Anterior cingulate cortex (tissue), 58 donors: ENCODE results near the gene TNS1.

ENCODE experiments used
- DNase-seq, 58 donors: peaks; one replicate each; lab custom pipeline; 2025; lab: John Stamatoyannopoulos, UW

The TNS1 gene

DNA sequence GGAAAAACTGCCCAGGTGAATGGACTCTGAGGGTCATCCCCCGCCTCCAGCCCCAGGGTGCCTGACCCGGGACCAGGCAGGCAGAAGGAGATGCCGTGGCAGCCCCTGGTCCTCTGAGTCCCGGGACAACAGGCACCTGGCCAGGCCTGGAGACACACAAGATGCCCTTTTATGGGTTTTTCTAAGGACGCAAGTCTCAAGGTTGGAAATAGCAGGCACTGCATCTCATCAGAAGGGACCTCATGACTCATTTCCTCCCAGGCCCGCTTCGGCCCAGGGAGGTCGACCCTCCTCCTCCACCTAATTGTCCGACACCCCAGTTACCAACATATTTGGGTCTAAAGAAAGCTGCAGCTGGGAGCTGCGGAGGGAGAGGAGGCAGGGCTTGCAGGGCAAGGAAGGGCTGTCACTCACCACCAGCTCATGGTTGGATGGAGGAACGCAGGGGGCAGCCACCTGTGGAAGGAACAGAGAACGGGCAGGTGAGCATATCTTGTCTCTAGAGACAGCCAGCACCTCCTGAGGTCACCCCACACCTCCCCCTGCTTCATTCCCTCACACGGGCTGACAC lies 82.9 kb downstream of the TNS1 start:
- no peak for DNase-seq

DNA sequence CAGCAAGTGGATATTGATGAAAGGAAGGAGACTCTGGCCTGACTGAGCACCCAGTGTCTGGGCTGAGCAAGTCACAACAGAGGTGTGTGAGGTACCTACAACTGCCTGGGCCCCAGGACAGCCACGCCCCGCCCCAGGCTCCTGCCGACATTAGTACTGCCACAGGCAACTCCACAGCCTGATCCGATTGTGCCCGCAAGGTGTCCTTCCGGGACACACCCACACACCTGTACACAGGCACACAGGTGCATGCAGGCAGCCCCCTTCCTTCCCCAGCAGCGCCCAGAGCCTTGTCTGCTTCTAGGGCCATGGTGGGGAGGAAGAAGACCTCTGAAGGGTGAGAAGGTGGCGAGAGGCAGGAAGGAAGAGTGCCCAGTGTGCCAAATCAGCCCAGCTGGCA lies 83.6 kb downstream of the TNS1 start:
- DNase-seq, result no peak

DNA sequence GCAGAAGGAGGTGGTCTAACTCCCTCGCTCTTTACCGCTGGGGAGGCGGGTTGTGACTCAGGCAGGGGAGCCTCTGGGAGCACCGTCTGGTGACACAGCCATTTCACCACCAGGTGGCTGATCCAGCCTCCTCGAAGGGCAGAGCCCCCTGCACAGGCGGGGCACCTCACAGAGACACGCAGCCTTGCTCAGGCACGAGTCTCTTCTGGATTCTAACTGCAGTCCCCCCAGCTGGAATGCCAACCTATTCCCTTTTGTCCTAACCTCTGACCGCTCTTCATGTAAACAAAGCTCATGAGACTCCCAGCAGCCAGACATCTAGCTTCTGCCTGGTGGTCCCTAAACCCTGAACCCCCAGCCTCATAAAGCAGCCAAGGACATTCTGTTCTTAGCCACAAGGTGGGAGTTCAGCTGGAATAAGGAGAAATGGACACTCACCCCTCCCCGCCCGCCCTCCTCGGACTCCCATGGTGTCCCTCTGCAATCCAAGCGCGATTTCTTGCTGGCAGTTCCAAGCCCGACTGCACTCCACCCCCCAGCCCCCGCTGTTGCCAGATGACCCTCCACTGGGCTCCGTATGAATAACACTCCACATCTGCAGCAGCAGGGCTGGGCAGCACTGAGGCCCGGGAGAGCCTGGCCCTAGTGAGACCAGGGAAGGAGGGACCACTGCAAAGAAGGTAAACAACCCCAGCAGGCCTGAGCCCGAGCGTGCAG lies 84.3 kb downstream of the TNS1 start:
- peak in 11 of 58 donors; percentile 11 to 68 (median 22) for DNase-seq

DNA sequence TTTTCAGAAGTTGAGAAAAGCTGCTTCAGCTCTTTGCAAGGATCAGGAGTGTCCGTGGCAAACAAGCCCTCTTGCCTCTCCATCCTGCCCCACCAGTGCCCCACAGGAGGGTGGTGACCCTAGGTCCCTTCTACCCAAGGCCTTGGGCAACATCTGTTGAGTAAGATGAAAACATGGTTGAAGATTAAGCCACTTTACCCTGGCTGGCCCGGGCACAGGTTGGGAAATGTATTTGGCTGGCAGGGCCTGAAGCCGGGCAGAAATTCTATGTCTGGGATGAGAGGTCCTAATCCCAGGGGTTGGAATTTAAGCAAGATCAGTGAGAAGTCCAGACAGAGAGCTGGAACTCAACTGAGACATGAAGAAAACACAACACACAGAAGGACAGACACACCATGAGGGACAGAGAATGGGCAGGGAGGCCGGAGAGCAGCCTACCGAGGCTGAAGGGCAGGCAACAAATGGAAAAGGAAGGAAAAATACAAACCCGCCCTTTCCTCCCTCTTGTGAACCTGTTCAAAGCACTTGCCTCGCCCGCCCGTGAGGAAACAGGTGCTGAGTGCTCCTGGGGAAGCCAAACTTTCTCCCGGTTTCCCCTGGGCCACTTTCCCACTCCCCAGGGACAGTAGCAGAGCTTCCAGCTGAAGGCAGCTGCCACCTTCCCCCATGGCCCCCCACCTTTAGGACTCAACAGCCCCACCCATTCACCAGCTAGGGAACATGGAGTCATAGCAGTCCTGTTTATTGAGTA lies 86.1 kb downstream of the TNS1 start:
- no peak for DNase-seq

DNA sequence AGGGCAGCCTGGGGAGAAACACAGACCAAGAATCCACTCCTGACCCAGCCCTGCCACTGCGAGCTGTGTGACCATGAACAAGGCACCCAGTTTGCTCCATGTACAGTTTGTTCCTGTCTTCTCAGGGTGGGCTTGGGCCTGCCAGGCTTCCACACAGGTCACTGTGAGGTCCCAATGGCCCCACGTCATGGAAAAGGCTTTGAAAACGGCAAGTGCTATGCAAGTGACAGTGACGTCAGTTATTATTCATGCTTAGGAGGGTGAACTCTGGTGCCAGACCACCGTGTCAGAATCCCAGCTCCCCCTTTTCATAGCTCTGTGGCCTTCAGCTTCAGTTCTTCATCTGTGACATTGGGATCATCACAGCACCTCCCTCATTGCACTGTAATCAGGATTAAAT lies 87.1 kb downstream of the TNS1 start:
- no peak for DNase-seq

DNA sequence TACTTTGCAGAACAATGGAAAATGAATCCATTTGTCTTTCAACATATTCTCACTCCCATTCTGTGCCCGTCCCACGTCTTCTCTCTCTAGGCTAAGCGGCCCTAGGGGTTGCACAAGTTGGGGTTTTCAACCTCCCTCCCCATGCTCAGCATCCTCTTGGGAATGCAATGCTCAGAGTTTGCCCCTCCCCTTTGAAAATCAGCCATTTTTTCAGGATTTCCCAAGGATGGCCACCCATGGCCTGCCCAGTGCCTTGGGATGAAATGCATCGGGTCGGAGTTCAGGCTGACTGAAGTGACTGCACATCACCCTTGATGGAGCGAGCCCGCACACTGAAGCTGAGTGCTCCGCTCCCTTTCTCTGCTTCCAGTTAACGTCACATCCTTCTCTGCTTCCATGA lies 87.9 kb downstream of the TNS1 start:
- no peak for DNase-seq

DNA sequence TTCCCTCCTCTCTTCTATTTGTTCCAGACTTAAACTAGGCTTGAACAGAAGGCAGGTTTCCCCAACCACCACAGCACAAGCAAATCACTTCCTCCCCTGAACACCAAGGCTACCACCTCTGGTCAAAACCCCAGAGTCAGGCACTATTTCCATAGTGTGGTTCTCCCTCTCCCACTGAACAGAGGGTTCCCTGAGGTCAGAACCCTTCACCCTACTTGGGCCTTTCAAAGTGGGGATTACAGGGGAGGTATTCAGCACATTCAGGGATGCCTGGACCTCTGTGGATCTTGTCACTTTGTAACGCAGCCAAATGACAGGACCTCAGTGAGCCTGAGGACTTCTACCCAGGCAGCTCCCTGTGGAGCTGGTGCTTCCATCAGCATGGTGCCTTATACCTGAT lies 88.7 kb downstream of the TNS1 start:
- DNase-seq, result no peak

DNA sequence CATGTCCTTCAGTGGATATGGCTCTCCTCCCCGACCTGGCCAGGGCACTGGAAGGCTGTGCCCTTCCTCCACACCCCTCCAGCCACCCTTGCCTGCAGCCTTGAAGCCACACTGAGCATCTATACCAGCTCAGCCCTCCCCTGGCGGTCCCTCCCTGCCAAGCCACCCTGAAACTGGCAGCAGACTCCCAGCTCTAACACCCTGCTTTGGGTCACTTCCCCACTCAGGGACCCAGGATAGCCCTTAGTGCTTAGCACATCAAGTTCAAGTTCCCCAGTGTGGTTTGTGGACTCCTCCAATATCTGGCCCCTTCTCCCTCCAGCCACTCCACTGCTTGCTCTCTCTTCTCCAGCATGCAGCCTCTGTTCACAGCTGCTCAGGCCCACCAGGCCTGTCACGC lies 89.4 kb downstream of the TNS1 start:
- no peak for DNase-seq

DNA sequence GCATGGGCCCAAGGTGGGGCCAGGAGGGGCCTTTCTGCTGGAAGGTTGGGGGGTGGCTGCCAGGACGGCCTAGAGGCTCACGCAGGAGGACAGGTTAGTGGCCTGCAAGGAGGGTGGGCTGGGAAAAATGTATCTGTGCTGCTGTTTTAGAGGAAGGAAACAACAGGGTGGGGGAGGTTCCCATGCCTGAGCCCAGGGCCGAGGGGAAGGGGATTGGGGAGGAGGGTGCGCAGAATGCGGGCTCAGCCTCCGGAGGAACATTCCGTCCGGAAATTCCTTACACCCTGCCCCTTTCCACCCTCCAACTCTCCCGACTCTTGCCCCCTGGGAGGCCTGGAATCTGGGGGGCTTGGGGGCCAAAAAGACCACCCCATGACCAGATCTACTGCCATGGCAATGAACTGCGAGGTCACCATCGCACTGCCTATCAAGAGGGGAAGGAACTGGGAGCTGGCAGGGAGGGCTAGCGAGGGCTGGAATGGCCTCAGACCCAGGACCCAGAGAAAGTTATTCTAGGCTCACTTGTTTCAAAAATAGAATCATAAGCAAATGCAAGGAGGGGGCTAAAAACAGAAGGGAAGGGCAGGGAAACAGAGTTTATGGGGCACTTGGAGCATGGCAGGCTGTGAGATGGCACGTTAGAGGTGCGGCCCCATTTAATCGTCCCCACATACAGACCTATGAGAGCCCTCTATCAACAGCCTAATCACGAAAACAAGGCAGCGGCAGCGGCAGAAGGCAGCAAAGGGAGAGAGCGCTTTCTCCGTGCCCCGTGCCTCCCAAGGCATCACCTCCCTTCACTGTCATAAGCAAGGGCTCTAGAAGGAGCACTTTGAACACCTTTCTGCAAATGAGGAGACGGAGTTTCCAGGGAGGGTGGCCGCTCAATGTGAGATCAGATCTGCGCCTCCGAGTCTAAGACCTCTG lies 90.4 kb downstream of the TNS1 start:
- no peak for DNase-seq

DNA sequence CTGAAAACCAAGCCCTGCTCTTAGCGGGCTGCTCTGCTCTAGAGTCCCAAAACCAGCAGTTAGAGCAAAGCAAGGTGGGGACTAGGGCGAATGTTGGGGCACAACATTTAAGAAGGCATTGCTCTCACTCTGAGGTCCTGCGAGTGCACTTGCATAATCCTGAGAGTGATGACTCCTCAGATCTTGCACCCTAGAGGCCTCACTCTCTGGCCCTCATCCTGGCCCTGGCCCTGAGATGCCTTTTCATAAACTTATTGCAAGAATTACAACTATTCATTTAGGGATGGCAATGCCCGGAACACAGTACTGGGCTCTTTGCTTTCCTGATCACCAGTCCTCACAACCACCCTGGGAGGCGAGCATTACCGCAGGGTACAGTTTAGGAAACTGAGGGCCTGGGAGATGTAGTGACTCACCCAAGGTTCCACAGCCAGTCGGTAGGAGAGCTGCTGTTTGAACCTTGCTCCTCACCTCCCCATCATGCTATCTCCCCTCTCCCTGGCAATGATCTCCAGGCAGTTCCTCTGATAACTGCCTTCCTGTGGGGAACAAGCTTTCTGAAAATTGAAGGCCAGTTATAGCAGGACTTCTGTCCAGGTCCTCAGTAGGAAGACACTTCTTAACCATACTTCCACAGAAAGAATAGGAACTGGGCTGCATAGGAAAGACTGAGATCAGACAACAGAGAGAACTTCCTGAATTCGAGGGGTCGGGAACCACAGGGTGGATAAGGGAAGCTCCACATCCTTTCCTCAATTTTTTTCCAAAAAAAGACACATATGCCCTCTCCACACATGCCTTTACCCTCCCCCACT lies 91.3 kb downstream of the TNS1 start:
- DNase-seq, result no peak

DNA sequence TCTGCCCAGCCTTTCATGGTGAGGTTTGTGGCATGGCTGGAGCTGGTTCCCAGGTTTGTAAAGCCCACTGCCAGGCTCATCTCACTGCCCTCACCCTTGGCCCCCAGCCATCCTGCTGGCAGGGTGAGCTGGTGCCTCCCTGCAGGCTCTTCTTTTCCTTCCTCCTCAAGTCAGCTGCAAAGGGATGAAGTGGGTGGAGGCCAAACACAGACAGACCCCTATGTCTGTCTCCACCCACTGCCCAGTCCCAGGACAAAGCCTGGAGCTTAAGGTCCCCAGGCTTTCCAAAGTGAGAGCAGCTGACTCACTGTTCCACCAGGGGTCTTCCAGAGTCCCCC lies 92.0 kb downstream of the TNS1 start:
- no peak for DNase-seq

DNA sequence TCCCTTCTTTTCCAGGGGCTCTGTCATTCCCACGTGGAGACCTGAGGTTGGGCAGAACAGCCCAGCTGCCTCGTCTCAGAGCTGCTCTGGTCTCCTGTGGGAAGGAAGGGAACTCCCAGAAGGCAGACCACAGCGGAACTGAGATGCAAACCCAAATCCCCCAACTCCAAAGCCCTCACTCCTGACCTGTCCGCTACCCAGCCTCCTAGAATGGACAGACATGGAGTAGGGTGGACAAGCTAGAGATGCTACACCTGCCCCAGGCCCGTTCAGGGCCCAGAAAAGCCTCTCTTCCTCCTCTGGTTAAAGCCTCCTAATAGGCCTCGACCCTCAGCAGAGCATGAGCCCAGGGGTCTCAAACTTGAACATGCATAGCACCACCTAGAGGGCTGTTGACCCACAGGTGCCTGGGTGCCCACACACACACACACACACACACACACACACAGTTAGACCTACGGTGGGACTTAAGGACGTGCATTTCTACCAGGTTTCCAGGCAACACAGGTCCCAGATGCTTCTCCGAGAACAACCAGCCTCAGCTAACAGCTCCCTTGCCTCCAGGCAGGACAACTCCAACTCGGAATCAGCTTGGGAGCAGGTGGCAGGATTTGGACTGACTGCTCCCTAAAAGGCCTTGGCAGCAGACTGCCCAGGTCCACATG lies 93.5 kb downstream of the TNS1 start:
- DNase-seq, result no peak

DNA sequence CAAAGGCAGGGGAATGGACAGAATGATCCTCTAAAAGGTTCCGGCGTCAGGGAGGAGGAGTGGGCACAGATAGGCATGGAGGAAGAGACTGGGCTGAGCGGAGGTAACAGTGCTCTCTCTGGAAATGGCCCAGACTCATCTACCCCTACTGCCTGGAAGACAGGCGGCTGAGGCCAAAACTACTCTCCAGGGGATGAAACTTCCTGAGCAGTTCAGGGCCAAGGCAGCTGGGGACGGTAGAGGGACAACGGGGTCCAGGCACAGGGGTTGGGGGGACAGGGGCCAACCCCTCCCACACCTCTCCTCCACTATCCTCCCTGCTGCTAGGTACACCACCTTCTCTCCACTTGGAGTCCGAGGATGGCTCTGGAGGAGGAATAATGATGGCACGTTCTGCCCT lies 94.3 kb downstream of the TNS1 start:
- DNase-seq, result no peak

DNA sequence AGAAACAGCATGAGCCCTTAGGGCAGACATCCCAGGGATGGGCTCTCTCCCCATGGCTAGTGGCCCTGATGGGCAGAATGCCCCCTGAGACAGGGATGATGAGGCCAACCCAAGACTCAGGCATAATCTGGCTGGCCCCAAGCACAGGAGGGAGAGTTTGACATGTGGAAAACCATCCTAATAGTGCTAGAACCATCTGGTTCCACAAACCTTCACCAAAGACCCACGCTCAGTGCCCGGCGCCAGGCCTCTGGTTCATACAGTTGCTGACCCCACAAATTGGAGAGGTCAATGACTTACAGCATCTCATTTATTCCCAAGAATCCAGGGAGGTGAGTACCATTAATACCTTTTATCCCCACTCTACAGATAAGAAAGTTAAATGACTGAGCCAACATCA lies 95.5 kb downstream of the TNS1 start:
- DNase-seq, result no peak

DNA sequence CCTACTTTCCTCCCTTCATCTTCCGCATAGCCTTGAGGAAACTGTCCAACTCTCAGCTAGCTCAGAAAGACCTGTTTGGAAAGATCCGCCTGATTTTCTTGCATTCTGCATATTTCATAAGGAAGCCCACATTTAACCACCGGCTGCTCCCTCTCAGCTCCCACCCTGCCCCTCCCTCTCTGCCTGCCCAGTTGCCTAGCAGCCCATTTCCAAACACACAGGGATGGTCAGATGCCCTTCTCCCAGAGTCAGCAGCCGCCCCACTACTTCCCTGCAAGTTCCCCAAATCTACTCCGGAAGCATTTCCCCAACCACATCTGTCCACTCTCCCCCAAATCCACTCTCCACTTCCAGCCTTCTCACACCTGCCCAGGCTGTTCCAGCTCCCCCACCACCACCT lies 96.0 kb downstream of the TNS1 start:
- no peak for DNase-seq

DNA sequence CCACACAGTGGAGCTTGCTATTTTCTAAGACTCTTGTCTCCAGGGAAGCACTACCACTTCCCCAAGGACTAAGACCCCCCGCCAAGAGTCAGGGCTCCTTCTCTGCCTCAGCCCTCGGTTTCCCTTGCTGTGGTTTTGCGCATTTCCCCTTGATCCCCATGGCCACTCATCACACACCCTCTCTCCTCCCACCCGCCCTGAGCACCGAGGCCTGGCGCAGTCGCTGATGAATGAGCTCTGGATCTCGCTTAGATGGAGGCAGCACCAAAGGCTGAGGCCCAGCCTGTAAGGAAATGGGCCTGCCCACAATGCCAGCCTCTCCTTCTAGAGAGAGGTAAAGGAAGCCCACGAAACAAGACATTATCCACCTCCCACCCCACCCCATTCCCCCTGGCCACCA lies 96.9 kb downstream of the TNS1 start:
- DNase-seq, result peak in 5 of 58 donors; percentile 24 to 60 (median 37)

DNA sequence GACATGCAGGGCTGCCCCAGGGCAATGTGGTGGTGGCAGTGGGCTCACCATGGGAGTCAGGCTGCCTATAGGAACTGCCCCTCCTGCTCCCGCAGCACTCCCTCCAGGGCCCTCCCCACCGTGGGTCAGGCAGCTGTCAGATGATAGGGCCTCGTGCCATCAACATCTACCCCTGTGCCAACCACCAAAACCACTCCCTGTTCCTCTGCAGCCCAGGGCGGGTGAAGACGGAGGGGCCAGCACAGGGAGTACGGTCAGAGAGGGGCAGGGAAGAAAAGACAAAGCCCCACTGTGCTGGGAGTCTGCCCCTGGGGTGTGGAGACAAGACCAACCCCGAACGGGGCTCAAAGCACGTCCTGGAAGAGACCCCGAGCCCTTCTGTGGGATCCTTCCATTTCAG lies 97.4 kb downstream of the TNS1 start:
- peak in 29 of 58 donors; percentile 13 to 85 (median 45) for DNase-seq

DNA sequence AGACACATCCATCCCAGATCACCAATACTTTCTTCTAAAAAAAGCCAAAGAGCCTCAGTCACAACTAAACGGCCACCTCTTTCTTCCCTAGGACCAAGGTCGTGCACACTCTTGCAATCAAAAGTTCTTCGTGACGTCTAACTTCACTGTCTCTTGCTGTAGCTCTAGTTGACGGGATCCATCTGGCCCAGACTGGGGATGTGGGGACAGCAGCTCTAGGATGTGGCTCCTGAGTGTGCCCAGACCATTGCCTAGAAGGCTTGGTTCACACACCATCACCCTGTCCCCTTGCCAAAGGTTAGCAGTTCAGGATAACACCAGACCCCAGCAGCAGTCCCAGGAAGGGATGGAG lies 98.2 kb downstream of the TNS1 start:
- no peak for DNase-seq

DNA sequence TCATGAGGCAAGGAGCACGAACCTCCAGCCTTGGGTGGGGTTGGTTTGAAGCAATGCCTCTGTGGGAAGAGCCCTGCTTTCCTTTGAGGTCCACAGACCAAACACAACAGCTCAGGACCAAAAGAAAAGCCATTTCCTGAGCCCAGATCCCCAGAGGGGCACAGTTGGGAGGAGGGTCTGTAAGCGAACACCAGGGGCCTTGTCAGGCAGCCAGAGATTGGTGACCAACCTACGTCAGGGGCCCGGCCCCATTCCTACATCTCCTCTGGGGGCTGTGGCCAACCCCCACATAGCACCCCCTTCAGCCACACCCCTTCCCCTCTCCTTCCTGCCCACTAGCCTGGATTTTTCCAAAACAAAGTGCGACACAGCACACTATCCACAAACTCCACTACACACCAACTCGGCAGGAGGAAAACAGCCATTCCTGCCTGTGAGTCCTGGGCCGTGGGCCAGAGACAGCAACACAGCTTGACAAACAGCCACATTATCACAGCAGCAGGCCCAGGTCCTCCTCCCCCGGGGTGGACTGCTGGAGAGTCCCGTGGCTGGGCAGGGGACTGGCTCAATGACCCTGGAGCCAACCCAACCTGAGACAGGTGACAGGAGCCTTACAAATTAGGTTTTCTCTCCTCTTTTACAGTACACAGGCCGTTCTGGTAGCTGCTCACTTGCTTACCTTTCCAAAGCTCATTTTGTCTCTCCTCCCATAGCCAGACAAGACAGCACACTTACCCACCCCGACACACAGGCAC lies 98.8 kb downstream of the TNS1 start:
- DNase-seq, result peak in 38 of 58 donors; percentile 9 to 78 (median 46)
